Common myeloid progenitor, CD34-positive (primary cell): ENCODE results near the gene IRX2. TPM values are rescaled to one million over a fixed set of nuclear protein-coding genes. Genes with fewer than 3 reads are reported as not detected.

Experiments
- CTCF ChIA-PET: fragments of 350-600 bp; sonication (Branson Sonifier 250); formaldehyde crosslinking; loops from one replicate; lab custom pipeline; 2021; ENCODE audit warnings: antibody characterized with exemption; lab: Charles Lee
- POLR2A ChIA-PET: fragments of 350-600 bp; sonication (Branson Sonifier 250); formaldehyde crosslinking; loops from one replicate; lab custom pipeline; 2021; ENCODE audit warnings: antibody characterized with exemption; lab: Charles Lee
- DNase-seq, 3 donors: peaks; one replicate each; pipeline versions ENCODE4 v3.0.0 to v3.0.0-alpha.2; 2013
- H3K27ac ChIP-seq, 2 experiments: 1 replicate in 1 of 2; 2 replicates in 1 of 2; pipeline ENCODE4 v1.7.0; 2013; ENCODE audit warnings: inconsistent platforms in 2 of 2, low read length in 2 of 2, mild to moderate bottlenecking in 2 of 2, low read depth in 1 of 2, moderate library complexity in 1 of 2; ENCODE audit not compliant: severe bottlenecking in 2 of 2, insufficient read depth in 1 of 2, poor library complexity in 1 of 2
- H3K27me3 ChIP-seq, 5 experiments: replicated peaks in 2 of 5; 1 replicate in 3 of 5; 2 replicates in 2 of 5; pipeline versions ENCODE4 v1.6.1 to v1.7.0; 2013; ENCODE audit warnings: low read length in 4 of 5, mild to moderate bottlenecking in 2 of 5, moderate library complexity in 2 of 5, inconsistent platforms in 1 of 5; ENCODE audit not compliant: insufficient read depth in 5 of 5, control insufficient read depth in 4 of 5
- H3K36me3 ChIP-seq, 4 experiments: 1 replicate in 2 of 4; 2 replicates in 2 of 4; pipeline versions ENCODE4 v1.6.1 to v1.7.0; 2013; ENCODE audit warnings: low read length in 3 of 4, control low read depth in 1 of 4, mild to moderate bottlenecking in 1 of 4; ENCODE audit not compliant: control insufficient read depth in 4 of 4, insufficient read depth in 4 of 4
- H3K4me1 ChIP-seq, 4 experiments: 1 replicate in 3 of 4; 2 replicates in 1 of 4; pipeline versions ENCODE4 v1.6.1 to v1.7.1; 2013; ENCODE audit warnings: low read length in 3 of 4, mild to moderate bottlenecking in 3 of 4, control low read depth in 1 of 4, inconsistent platforms in 1 of 4, moderate library complexity in 1 of 4; ENCODE audit not compliant: control insufficient read depth in 4 of 4, insufficient read depth in 4 of 4; ENCODE audit errors: control extremely low read depth in 1 of 4
- H3K4me3 ChIP-seq, 7 experiments: 1 replicate in 4 of 7; 2 replicates in 3 of 7; pipeline versions ENCODE4 v1.5.1 to v1.7.0; 2013; ENCODE audit warnings: mild to moderate bottlenecking in 7 of 7, low read length in 6 of 7, moderate library complexity in 6 of 7, inconsistent platforms in 2 of 7, low read depth in 2 of 7, control low read depth in 1 of 7; ENCODE audit not compliant: insufficient read depth in 4 of 7, control insufficient read depth in 1 of 7; ENCODE audit errors: extremely low read depth in 1 of 7
- H3K9me3 ChIP-seq, 5 experiments: 1 replicate in 4 of 5; 2 replicates in 1 of 5; pipeline versions ENCODE4 v1.6.1 to v1.7.1; 2013; ENCODE audit warnings: low read length in 4 of 5, mild to moderate bottlenecking in 2 of 5, inconsistent platforms in 1 of 5, low read depth in 1 of 5, moderate library complexity in 1 of 5; ENCODE audit not compliant: control insufficient read depth in 4 of 5, insufficient read depth in 2 of 5; ENCODE audit errors: control extremely low read depth in 1 of 5
- WGBS: methylation state at CpG from one replicate; pipeline ENCODE4 v1.1.5; 2013; ENCODE audit not compliant: insufficient coverage; 5-methylcytosine and 5-hydroxymethylcytosine counted together
- polyA plus RNA-seq: library from polyadenylated mRNA; unstranded; fragments of 120-200 nt; gene quantifications from one replicate; pipeline ENCODE4 v1.2.1, GENCODE V29; 2013

The IRX2 gene
- polyA plus RNA-seq = not detected

GRCh38 chr5:2751592-2752021 lies at the start of gene IRX2:
Gene IRX2, minus strand, starts transcription at chr5:2751677. Its CDS starts 264 bp downstream, at chr5:2751413.
- Histone ChIP-seq H3K4me3 (peak within 1 kb of the TSS in 2 of 7 experiments; percentile 4 to 52), H3K36me3 (no peaks in the 10 kb centered on the region), H3K27me3 (peaks cover 12 to 97% (median 46%) of the 10 kb centered on the region in 5 experiments), H3K4me1 (peaks cover 0 to 27% (median 14%) of the 10 kb centered on the region in 4 experiments), H3K9me3 (peaks cover 0 to 4% (median 0%) of the 10 kb centered on the region in 5 experiments), H3K27ac (no peak within 1 kb of the TSS)
- peak in 2 of 3 donors; percentile 51 to 52 for DNase-seq
- ChIA-PET POLR2A (no interaction called here), CTCF (no interaction called here)
- WGBS = 1% methylated on average over 34 of the region's 53 CpGs

- CTCF ChIA-PET = no interaction called here
- Histone ChIP-seq H3K4me3 (no peak overlapping the region), H3K27me3 (no peaks in the 10 kb centered on the region), H3K9me3 (peaks cover 0 to 2% (median 0%) of the 10 kb centered on the region in 5 experiments), H3K27ac (no peak overlapping the region), H3K4me1 (no peaks in the 10 kb centered on the region), H3K36me3 (no peaks in the 10 kb centered on the region)
- no peak for DNase-seq
- WGBS = 90% methylated on average over 12 of the region's 12 CpGs
- POLR2A ChIA-PET = no interaction called here
Measured at GRCh38 chr5:2800035-2800434, 48.6 kb upstream of the IRX2 start.

- H3K27ac ChIP-seq = no peak overlapping the region
- 100% methylated on average over 1 of the region's 2 CpGs for WGBS
- CTCF ChIA-PET = no interaction called here
- no peaks in the 10 kb centered on the region for H3K27me3 ChIP-seq
- no peak overlapping the region for H3K4me3 ChIP-seq
- no peak for DNase-seq
- no peaks in the 10 kb centered on the region for H3K9me3 ChIP-seq
- POLR2A ChIA-PET = no interaction called here
- no peaks in the 10 kb centered on the region for H3K36me3 ChIP-seq
- H3K4me1 ChIP-seq = no peaks in the 10 kb centered on the region
Measured at GRCh38 chr5:2797981-2798380, 46.5 kb upstream of the IRX2 start.

GRCh38 chr5:2797160-2797559 lies 45.7 kb upstream of the IRX2 start:
- H3K27ac ChIP-seq = no peak overlapping the region
- no peaks in the 10 kb centered on the region for H3K4me1 ChIP-seq
- H3K4me3 ChIP-seq = no peak overlapping the region
- CTCF ChIA-PET = no interaction called here
- no peak for DNase-seq
- no peaks in the 10 kb centered on the region for H3K36me3 ChIP-seq
- POLR2A ChIA-PET = no interaction called here
- WGBS = 73% methylated on average over 3 of the region's 3 CpGs
- H3K27me3 ChIP-seq = no peaks in the 10 kb centered on the region
- H3K9me3 ChIP-seq = no peaks in the 10 kb centered on the region

GRCh38 chr5:2783223-2783622 lies 31.7 kb upstream of the IRX2 start:
- H3K4me1 ChIP-seq = no peaks in the 10 kb centered on the region
- POLR2A ChIA-PET = no interaction called here
- CTCF ChIA-PET = no interaction called here
- no peak overlapping the region for H3K4me3 ChIP-seq
- no peak for DNase-seq
- WGBS = 50% methylated on average over 3 of the region's 3 CpGs
- H3K27me3 ChIP-seq = no peaks in the 10 kb centered on the region
- H3K9me3 ChIP-seq = peaks cover 0 to 11% (median 2%) of the 10 kb centered on the region in 5 experiments
- no peaks in the 10 kb centered on the region for H3K36me3 ChIP-seq
- H3K27ac ChIP-seq = no peak overlapping the region

- POLR2A ChIA-PET = no interaction called here
- 80% methylated on average over 2 of the region's 3 CpGs for WGBS
- no peaks in the 10 kb centered on the region for H3K4me1 ChIP-seq
Measured at GRCh38 chr5:2782658-2783057, 31.2 kb upstream of the IRX2 start.

GRCh38 chr5:2780421-2781171 lies 29.1 kb upstream of the IRX2 start:
- Histone ChIP-seq H3K4me1 (no peaks in the 10 kb centered on the region), H3K9me3 (peaks cover 0 to 8% (median 0%) of the 10 kb centered on the region in 5 experiments), H3K4me3 (no peak overlapping the region), H3K27me3 (no peaks in the 10 kb centered on the region), H3K27ac (no peak overlapping the region), H3K36me3 (no peaks in the 10 kb centered on the region)
- CTCF ChIA-PET = no interaction called here
- no peak for DNase-seq
- WGBS = 54% methylated on average over 5 of the region's 11 CpGs
- POLR2A ChIA-PET = no interaction called here

More at GRCh38 chr5:2782658-2783057, 31.2 kb upstream of the IRX2 start:
- CTCF ChIA-PET = no interaction called here
- Histone ChIP-seq H3K4me3 (no peak overlapping the region), H3K9me3 (peaks cover 0 to 11% (median 2%) of the 10 kb centered on the region in 5 experiments), H3K27ac (no peak overlapping the region), H3K36me3 (no peaks in the 10 kb centered on the region), H3K27me3 (no peaks in the 10 kb centered on the region)
- DNase-seq = no peak
